Kidney (tissue), 14 donors: ENCODE data around the gene PARP8. TPM values are rescaled to one million over a fixed set of nuclear protein-coding genes. Genes with fewer than 3 reads are reported as not detected.

Source experiments
- DNase-seq, 5 donors: peaks; one replicate each; pipeline ENCODE4 v3.0.0-alpha.2; 2013 to 2020
- FAIRE-seq: peaks from 2 replicates; lab custom pipeline; 2012; peaks lifted over from hg19 to GRCh38; lab: Jason Lieb, UNC
- H3K27ac ChIP-seq, 2 donors: one replicate each; pipeline ENCODE4 v1.7.0; 2013; ENCODE audit warnings: low read depth in 2 of 2, low read length in 2 of 2, inconsistent platforms in 1 of 2
- H3K27me3 ChIP-seq: one replicate; pipeline ENCODE4 v1.7.1; 2013; ENCODE audit warnings: low read length, inconsistent platforms; ENCODE audit not compliant: control insufficient read depth, insufficient read depth
- H3K36me3 ChIP-seq, 3 donors: one replicate each; pipeline versions ENCODE4 v1.7.0 to v1.7.1; 2013; ENCODE audit warnings: low read length in 3 of 3, control low read depth in 1 of 3, inconsistent platforms in 1 of 3; ENCODE audit not compliant: insufficient read depth in 3 of 3, control insufficient read depth in 2 of 3
- H3K4me1 ChIP-seq, 3 donors: one replicate each; pipeline versions ENCODE4 v1.7.0 to v1.7.1; 2013; ENCODE audit warnings: low read length in 3 of 3, inconsistent platforms in 1 of 3, low read depth in 1 of 3; ENCODE audit not compliant: control insufficient read depth in 2 of 3, insufficient read depth in 2 of 3
- H3K4me3 ChIP-seq, 3 donors: one replicate each; pipeline versions ENCODE4 v1.7.0 to v1.8.1; 2013; ENCODE audit warnings: low read length in 3 of 3, control low read depth in 1 of 3, inconsistent platforms in 1 of 3
- H3K9ac ChIP-seq, 3 donors: one replicate each; pipeline versions ENCODE4 v1.7.0 to v1.7.1; 2013; ENCODE audit warnings: low read length in 3 of 3, control low read depth in 1 of 3, inconsistent platforms in 1 of 3
- H3K9me3 ChIP-seq, 3 donors: one replicate each; pipeline versions ENCODE4 v1.7.0 to v1.7.1; 2013; ENCODE audit warnings: low read length in 3 of 3, control low read depth in 1 of 3, inconsistent platforms in 1 of 3; ENCODE audit not compliant: control insufficient read depth in 2 of 3, insufficient read depth in 1 of 3
- CTCF ChIP-seq: IDR thresholded peaks from 3 replicates; pipeline ENCODE4 v1.5.1; 2012; ENCODE audit warnings: mild to moderate bottlenecking, moderate library complexity, borderline replicate concordance; ENCODE audit not compliant: insufficient read depth; ENCODE audit errors: extremely low read depth
- intact Hi-C: fragments of 100-400 bp; cut with DNase I; formaldehyde crosslinking; loops from one replicate; pipeline ENCODE4 v1.11.1; 2022
- polyA plus RNA-seq: library from polyadenylated mRNA; stranded (reverse); fragments of 350-450 nt; fragmentation: Illumina TruSeq; extraction: RNeasy Lipid Tissue Mini Kit (QIAGEN cat#74804); gene quantifications from one replicate; pipeline ENCODE4 v1.2.3, GENCODE V29; 2014; ENCODE audit warnings: low read depth, low replicate concordance; ENCODE audit not compliant: insufficient read depth
- total RNA-seq: library from RNA; stranded (reverse); fragmentation: NEBNext Ultra II Directional; extraction: Animal tissue kit (Norgen Biotek cat#: 25700); gene quantifications from one replicate; pipeline ENCODE4 v1.2.1, GENCODE V29; 2021
- donor health status: control.
- donor health status: control.
- donor health status: control.
- donor health status: control.
- donor health status: control.
- donor health status: DM: yes; HTN: yes; CAD: no.
- donor health status: Normal renal cell carcinoma (clear cell type).

PARP8 gene
- total and polyA plus RNA-seq, 2 donors from 2014 or later, result 3.4 to 42.5 TPM

- no peaks in the 10 kb centered on the region for H3K27me3 ChIP-seq
- H3K4me1 ChIP-seq, result no peaks in the 10 kb centered on the region
- H3K9me3 ChIP-seq, result no peaks in the 10 kb centered on the region
- no peaks in the 10 kb centered on the region for H3K36me3 ChIP-seq
- DNase-seq (no peak), FAIRE-seq (no peak)
- no peak overlapping the region for H3K4me3 ChIP-seq
- no peak for TF ChIP-seq CTCF
- H3K27ac ChIP-seq, result no peak overlapping the region
- intact Hi-C loops, result no loop called here
- H3K9ac ChIP-seq, result no peak overlapping the region
Observed at GRCh38 chr5:50889790-50890189, 223.4 kb downstream of the PARP8 start.

Other genes with a start within 250 kb of the PARP8 start
- gene EMB, start 225.3 kb upstream of the PARP8 start, total RNA-seq, result 25.0 TPM
- gene EMB, start 225.3 kb upstream of the PARP8 start, polyA plus RNA-seq, result 2.2 TPM